Measurements from ENCODE around the gene DENND1C.

Gene DENND1C

DNA sequence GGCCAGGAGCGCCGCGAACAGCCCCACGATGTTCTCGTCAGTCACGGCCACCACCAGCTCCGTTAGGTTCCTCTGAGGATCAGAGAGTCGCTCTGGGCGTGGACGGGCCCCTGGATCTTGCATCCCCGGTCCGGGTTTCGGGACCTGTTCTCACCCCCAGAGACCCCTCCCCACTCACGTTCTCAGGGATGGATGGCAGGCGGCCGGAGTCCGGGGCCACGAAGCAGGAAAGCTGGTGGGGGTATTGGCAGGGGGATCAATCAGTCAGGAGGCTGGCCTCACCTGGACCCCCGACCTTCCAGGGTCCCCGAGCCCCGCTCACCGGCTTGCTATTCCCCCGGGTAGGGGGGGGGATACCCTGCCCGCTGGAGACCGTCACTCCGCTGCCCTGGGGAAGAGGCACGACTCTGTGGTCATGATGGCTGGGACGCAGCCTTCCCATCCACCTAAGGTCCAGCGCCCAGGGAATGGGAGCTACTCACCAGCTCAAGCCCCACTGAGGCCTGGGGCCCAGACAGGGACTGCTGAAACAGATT lies 4.6 kb downstream of the DENND1C start:
- DNase-seq = no peak

DNA sequence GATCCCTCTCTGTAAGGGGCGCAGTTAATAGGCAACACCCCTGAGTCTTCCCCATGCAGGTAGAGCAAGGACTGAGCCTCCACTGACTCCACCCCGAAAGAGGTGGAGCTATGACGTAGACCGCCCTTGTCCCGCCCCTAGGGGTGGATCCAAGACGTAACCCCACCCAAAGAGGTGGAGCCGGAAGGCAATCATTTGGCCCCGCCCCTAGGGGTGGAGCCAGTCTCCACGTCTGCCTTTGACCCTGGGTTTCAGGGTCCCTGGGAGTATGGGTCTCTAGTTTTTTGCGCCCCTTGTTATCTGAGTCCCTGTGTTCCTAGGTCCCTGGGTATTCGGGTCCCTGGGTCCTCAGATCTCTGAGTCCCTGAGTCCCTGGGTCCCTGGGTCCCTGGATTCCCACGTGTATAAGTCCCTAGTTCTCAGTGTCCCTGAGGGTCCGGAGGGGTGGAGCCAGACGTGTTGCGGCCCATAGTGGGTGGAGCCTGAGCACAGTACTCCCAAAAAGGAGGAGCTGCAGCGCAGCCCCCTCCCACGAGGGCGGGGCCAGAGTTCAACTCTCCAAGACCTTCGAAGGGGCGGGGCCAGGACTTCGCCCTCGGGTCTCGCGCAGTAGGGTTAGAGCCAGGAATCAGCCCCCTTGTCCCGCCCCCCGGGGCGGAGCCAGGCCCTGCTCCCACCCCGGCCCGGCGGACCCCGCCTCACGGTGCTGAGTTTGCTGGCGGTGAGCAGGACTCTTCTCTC lies 5.3 kb downstream of the DENND1C start:
- peak; percentile 85 to 96 for DNase-seq

DNA sequence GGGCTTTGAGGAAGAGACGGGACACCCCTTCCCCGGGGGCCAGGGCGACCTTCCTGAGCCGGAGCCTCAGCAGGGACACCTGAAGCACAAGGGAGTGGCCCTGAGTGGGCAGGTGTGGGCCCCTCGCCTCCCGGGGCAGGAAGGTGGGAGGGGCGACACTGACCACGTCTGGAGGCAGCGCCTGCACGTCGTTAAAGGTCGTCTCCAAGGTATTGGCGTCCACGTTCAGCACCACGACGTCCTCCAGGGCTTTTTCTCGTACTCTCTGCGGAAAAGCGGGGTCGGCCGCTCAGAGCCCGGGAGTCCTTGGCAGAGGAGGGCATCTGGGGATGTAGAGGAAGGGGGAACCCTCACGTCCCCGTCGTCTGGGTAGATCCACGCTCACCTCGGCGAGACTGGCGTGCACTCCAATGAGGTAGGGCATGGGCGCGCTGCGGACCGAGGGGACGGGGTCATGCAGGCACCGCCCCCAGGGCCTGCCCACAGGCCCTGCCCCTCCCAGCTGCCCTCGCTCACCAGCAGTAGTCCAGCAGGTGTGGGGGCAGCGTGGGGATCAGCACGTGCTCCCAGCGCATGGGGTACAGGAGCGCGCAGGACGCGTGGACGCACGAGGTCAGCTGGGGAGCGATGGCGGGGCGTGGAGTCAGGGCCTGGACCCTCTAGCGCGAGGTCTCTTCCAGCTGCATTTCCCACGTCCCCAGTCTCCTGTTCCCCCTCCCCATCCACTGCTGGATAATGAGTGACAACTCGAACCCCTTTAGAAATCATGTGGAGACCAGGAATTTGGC lies 6.1 kb downstream of the DENND1C start:
- no peak for DNase-seq

DNA sequence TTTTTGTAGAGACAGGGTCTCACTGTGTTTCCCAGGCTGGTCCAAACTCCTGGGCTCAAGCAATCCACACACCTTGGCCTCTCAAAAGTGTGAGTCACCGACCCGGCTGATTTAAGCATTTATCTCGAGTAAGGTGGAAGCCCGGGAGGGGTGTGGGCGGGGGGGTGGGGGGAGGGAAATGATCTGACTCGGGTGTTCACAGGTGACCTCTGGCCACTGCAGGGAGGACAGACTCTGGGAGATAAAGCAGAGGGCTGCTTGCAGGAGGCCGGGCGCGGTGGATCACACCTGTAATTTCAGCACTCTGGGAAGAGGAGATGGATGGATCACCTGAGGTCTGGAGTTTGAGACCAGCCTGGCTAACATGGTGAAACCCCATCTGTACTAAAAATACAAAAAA lies 7.9 kb downstream of the DENND1C start:
- DNase-seq = no peak

DNA sequence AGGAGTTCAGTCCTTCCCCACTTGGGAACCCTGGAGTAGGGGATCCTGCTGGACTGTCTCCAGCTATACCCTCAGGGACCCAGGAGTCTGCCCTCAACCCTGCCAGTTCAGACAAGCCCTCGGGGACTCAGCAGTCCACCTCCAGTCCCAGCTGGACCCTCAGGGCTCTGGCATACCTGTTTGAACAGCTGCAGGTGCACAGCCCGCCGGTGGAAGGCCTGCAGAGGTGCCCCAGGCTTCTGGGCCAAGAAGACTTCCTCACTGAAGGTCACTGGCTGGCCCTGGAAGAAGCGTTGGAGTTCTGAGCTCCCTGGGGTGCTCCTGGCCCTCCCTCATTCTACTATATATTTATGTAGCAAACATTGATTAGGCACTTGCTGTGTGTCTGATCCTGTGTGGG lies 8.9 kb downstream of the DENND1C start:
- DNase-seq = no peak

DNA sequence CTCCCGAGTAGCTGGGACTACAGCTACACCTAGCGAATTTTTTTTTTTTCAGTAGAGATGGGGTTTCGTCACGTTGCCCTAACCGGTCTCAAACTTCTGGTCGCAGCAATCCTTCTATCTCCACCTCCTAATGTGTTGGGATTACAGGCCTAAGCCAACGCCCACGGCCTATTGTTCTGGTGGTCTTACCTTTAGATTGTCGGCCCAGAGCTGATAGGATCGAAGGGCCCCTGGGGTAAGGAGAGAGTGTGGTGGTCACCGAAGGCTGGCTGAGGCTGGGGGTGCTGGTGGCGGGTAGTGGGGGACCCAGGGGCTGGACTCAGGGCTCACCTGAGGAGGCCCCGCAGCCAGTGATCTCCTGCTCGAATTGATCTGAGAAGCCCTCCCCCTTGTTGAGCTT lies 10.5 kb downstream of the DENND1C start:
- DNase-seq = no peak

DNA sequence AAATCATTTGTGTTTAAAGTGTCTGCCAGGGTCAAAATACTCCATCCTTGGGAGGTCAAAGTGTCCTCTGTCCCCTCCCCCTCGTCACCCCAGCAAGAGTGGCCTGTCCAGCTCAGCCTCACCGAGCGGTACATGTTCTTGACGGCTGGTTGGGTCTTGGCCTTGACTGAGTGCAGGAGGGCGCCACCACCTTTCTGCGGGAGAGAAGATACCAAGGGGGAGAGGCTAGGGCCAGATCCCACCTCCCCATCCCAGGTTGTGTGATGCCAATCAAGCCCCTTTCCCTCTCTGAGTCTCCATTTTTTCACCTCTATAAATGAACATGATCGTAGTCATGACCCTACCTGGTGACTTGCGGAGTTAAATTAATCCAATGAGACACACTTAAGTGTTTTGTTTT lies 11.4 kb downstream of the DENND1C start:
- no peak for DNase-seq

DNA sequence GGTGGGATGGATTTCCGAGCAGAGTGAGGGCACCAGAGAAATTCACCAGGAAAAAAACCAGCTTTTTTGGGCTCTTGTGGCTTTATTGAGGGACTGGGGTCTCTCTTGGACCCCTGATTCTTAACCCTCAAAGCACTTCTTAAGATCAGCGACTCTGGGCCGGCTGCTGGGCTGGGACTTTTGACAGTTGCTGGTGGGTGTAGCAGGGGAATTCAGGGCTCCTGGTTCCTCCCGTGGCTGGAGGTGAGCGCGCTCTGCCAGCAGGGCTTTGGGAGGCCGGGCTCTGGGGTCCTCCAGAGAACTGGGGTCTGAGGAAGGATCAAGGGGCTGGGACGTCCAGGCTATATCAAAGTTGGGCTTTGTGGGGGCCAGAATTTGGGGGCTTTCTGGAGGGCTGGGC lies 14.2 kb downstream of the DENND1C start:
- no peak for DNase-seq

DNA sequence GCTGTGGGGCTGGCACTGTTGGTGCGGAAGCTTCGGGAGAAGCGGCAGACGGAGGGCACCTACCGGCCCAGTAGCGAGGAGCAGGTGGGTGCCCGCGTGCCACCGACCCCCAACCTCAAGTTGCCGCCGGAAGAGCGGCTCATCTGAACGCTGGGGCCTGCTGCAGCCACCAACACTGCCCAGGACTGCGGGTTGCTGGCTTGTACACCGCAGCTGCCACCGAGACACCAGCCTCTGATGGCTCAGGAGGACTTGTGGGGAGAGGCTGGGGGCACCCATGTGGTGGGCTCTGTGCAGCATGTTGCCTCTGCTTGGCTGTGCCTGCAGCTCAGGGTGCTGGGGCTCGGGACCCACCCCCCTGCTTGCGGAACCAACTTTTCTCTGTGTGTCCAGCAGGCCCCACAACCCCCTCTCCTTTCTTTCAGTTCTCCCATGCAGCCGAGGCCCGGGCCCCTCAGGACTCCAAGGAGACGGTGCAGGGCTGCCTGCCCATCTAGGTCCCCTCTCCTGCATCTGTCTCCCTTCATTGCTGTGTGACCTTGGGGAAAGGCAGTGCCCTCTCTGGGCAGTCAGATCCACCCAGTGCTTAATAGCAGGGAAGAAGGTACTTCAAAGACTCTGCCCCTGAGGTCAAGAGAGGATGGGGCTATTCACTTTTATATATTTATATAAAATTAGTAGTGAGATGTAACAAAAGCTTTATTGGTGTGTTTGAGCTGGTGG lies 14.9 kb downstream of the DENND1C start:
- no peak for DNase-seq

DNA sequence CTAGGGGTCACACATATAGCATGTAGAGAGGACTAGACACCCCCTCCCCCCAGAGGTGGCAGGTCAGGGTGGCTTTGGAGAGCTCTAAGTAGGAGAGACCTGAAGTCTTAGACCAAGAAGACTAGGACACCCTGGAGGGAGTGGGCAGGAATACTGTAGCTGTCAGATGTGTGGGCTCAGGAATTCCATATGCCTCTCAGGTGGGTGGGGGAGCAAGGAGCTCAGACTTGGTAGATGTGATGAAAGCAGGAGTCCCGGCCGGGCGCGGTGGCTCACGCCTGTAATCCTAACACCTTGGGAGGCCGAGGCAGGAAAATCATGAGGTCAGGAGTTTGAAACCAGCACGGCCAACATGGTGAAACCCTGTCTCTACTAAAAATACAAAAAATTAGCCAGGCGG lies 15.9 kb downstream of the DENND1C start:
- no peak for DNase-seq

DNA sequence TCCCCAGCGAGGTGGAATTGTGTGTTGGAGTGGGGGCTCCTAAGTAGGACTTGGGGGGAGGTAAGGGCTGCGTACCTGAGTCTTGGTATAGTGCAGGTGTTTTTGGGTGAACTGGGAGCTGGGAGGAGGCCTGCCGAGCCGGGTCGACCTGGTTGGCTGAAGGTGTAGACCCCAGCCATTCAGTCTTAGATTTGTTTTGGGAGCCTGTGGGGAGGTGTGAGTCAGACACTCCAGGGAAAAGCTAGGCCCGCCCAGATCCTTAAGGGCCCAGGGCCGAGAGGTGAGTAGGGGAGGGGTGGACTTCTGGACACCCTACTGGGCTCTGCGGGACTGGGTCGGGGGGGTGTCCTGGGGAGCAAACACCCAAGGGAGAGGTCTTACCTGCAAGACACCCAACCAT lies 16.6 kb downstream of the DENND1C start:
- no peak for DNase-seq

DNA sequence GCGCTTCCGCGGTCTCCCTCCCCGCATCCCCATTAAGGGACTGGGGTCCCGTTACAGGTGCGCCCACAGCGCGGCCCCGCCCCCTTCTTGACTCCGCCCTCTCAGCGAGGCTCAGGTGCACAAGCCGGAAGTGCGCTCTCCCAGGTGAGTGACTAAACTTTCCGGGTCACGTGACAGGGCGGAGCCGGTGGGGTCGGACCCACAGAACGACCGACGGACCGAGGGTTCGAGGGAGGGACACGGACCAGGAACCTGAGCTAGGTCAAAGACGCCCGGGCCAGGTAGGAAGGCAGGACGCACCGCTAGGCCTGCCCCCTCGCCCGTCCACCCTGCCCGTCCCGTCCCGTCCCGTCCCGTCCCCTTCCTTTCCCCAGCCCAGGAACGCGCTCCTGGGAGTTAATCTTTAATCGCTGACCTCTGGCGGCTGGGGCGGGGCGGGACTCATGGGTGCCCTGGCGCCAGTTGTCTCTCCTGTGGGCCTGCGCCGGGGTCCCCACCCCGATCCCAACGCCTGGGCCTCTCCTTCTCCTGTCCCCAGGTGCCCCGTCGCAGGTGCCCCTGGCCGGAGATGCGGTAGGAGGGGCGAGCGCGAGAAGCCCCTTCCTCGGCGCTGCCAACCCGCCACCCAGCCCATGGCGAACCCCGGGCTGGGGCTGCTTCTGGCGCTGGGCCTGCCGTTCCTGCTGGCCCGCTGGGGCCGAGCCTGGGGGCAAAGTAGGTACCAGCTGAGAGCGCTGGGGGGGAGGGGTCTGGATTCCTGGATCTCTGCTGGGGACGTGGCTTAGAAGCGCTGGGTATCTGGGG lies 17.3 kb downstream of the DENND1C start, which contains the start of gene CRB3:
CRB3 (plus strand) TSS at position 202 of the 804 bp plus-strand sequence; CDS start at position 633, 431 bp downstream.
- peak; percentile 77 to 93 for DNase-seq

DNA sequence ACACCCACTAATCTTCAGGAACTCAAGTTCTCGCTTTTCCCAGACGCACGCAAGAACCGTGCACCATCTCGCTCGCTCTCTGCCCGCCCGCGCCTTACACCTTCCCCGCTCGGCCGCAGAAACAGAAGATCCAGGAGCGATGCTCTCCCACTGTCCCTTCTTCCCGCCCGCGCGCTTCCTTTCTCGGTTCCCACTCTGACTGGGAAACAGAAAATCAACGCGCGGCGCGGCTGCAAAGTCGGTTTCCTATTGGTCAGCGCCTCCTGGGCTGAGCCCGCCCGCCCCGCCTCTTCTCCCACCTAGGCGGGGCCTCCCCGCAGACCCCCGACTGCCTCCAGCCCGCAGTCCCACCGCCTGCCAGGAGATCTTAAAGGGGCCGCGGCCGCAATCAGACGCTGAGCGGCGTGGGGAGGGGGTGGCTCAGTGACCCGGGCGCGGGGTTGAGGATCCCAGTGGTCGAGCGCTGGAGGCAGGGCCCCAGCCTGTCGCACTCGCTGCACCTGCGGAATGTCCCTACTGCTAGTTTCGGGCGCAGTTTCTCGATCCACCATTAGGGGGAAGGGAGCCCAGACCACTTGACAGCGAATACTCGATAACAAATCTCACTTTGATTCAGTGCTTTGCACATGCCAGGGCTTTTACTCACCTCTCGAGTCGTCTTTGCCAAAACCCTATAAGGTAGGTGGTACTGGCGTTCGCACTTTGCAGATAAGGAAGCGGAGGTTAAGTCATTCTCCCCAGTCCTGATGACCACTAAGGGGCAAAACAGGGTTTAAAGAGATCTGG lies 21.3 kb downstream of the DENND1C start:
- DNase-seq = peak; percentile 91 to 97

DNA sequence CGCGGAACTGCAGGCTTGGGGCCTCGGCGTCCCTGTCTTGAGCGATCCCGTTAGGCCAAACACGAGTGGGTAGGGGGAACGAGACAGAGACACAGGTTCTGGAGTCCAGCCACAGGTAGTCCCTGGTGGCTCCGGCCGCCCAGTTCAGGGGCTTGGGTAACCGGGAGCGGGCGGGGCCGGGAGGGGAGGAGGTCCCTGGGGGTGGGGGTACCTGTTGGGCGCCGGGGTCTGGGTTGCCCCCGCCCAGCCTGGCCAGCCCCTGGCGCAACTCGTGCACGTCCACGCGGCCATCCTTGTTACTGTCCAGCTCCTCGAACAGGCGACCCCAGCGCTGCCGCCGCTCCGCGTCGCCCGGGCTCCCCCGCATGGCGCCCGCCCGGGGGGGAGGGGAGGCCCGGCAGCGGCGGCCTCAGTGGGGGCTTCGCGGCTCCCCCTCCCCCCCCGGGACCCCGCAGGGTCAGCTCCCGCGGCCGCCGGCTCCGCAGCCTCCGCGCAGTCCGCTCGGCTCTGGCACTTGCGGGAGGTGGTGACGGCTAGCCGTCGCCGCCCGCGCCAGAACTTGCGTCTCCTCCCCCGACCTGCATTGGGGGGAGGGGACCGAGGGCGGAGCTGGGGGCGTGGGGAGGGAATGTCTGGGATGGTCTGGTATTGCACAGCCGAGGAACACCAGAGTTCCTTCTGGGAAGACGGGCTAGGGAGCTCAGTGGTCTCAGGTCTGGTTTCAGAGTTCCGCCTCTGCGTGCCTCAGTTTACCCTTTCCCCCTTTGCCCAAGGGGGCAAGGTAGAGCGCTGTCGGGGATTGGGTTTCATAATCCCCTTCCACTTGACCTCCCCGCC lies 22.1 kb downstream of the DENND1C start, which contains the start of gene SLC25A23:
SLC25A23 (minus strand) TSS at position 531 of the 837 bp plus-strand sequence; CDS start at position 367, 164 bp downstream.
- DNase-seq = peak; percentile 68 to 72

DNA sequence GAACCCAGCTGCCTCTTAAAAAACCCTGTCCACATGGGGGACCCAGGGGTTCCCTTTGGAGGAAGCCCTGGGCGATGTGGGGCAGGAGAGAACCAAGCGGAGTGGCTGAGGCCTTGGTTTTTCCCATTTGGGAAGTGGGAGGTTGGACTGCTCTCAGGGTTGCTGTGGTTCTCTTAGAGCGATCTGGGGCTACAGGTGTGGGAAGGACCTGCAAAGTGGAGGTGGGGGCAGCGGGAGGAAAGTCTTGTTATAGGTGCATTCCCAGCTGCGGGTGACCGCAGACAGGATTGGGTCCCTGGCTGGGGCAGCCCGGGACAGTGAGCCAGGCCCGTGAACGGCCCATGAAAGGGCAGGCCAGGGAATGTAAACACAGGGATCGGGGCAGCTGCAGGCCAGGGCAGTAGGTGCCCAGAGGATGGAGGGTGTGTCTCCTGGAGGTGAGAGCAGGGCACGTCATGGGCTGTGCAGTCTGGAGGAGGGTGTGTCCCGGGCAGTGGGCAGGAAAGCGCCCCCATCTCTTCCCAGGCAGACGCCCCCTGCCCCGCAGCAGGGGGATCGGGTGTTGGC lies 22.8 kb downstream of the DENND1C start:
- no peak for DNase-seq

DNA sequence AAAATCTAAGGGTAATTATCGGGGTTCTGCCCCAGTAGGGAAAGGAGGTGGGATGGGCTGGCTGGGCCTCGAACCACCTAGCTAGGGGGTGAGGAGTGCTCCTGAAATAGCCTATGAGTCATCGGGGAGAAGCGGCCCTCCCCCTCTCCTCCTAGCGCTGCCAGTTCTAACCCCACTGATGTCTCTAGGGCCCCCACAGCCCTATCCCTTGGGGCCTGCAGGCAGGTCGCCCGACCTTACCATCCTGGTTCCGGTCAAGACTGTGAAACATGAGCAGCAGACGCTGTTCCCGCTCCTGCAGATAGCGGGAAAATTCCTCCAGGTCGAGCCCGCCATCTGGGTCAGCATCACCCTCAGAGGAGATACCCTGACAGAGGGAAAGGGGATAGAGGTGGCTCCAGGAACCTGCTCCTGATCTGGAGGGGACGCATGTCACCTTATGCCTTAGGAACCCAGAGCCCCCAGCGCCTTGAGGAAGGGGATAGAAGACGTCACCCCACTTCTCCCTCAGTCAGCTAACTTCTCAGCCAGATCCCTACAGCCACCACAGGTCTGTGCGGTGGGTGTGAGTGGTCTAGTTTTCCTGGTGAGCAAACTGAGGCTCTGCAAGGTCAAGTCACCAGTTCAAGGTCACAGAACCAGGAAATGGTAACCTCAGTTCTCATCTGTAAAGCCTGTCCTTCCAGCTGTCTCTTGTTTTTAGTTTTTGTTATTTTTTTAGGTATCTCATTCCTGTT lies 23.5 kb downstream of the DENND1C start:
- no peak for DNase-seq

DNA sequence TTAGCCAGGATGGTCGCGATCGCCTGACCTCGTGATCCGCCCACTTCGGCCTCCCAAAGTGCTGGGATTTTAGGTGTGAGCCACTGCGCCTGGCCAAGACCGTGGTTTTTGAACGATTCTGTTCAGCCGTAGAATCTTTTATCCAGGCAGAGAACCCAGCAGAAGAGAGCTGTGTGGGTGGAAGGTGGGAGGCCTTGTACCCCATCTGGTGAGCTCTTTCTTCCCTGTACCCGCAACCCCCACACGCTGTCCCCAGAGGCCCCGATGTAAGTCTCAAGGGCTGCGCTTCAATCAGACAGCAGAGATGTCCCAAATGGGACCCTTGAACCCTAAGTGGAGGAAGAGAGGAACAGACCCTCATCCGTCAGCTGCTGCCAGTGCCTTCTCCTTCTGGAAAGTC lies 25.7 kb downstream of the DENND1C start:
- no peak for DNase-seq

DNA sequence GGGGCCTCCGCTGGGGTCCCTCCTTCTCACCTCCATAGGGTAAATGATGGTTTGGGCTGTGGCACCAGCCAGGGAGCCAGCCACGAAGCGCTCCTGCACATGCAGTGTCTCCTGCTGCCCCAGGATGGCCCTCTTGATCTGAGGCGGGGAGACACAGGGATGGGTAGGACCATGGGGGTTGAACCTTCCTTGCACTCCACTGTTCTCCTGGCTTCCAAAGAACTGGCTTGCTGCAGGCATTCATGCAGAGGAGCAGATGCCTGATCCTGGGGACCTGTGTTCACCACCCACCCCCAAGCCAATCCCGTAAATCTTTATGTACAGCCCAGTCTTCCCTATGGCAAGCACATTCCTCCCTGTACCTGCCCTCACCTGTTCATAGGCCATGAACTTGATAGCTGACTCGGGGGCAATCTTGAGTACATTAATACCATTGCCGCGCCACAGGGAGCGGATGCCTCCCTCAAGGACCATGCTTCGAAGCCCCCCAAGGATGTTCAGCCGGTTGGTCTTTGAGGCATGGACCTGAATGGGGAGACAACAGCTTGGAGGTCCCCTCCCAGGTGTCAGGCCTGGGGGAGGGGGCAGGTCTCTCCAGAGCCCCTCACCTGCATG lies 27.5 kb downstream of the DENND1C start:
- no peak for DNase-seq

DNA sequence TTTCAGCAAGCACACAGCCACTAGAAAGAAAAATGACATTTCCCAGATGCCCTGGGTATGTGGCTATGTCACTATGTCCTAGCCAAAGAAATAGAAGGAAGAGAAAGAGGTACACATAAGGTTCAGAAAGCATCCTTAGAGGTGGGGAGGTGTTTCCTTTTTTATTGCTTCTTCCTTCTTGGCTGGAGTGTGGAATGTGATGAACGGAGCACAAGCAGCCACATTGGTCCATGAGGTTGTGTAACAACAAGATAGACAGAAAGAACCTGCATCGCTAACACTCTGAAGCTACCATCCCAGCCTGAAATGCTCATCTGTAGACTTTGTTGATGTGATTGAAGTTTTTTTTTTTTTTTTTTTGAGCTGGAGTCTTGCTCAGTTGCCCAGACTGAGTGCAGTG lies 28.7 kb downstream of the DENND1C start:
- no peak for DNase-seq

Measured in NCI-H526 (cell line).